WTC11 (cell line): Measurements from ENCODE around the gene PTGER3. TPM values are rescaled to one million over a fixed set of nuclear protein-coding genes. Genes with fewer than 3 reads are reported as not detected.

ENCODE experiments used
- ATAC-seq: fragments of 200-7000 bp; cut with Tn5 transposase; 2 replicates; pipeline ENCODE4 v1.10.0; 2021; ENCODE audit warnings: mild to moderate bottlenecking, moderate library complexity
- CTCF ChIA-PET: fragments of 300-600 bp; sonication (Branson Sonifier 250); formaldehyde crosslinking; loops from one replicate; lab custom pipeline; 2021; ENCODE audit warnings: antibody characterized with exemption; lab: Charles Lee
- POLR2A ChIA-PET: fragments of 350-600 bp; sonication (Branson Sonifier 250); formaldehyde crosslinking; loops from one replicate; lab custom pipeline; 2021; ENCODE audit warnings: antibody characterized with exemption; lab: Charles Lee
- DNase-seq: peaks from one replicate; pipeline ENCODE4 v3.0.0; 2021; ENCODE audit warnings: low spot score
- H3K27ac Mint-ChIP-seq: 2 replicates; pipeline ENCODE4 v1.8.0; 2021; ENCODE audit warnings: mixed read lengths
- H3K27me3 Mint-ChIP-seq: 2 replicates; pipeline ENCODE4 v1.8.0; 2021; ENCODE audit warnings: low read depth, mild to moderate bottlenecking, moderate library complexity, mixed read lengths
- H3K36me3 Mint-ChIP-seq: 2 replicates; pipeline ENCODE4 v1.8.0; 2021; ENCODE audit warnings: mixed read lengths
- H3K4me1 Mint-ChIP-seq: 2 replicates; pipeline ENCODE4 v1.8.0; 2022; ENCODE audit warnings: mixed read lengths
- H3K4me3 Mint-ChIP-seq: 2 replicates; pipeline ENCODE4 v1.8.0; 2021; ENCODE audit warnings: mild to moderate bottlenecking, moderate library complexity, mixed read lengths
- H3K9me3 Mint-ChIP-seq: 2 replicates; pipeline ENCODE4 v1.8.0; 2021; ENCODE audit warnings: mixed read lengths
- KAT7 ChIP-seq: sonication (generic); formaldehyde crosslinking; IDR thresholded peaks from 2 replicates; pipeline ENCODE4 v1.8.1; 2023; ENCODE audit warnings: missing genetic modification reagents, mild to moderate bottlenecking, borderline replicate concordance
- PRDM15 ChIP-seq: sonication (generic); formaldehyde crosslinking; IDR thresholded peaks from 2 replicates; pipeline ENCODE4 v1.8.0; 2022; ENCODE audit warnings: missing genetic modification reagents
- TCF7 ChIP-seq: sonication (generic); formaldehyde crosslinking; IDR thresholded peaks from 2 replicates; pipeline ENCODE4 v1.8.0; 2022; ENCODE audit warnings: mild to moderate bottlenecking, low read depth, missing genetic modification reagents, moderate library complexity
- ZBTB21 ChIP-seq: sonication (generic); formaldehyde crosslinking; IDR thresholded peaks from 2 replicates; pipeline ENCODE4 v1.8.1; 2023; ENCODE audit warnings: mild to moderate bottlenecking, missing genetic modification reagents, borderline replicate concordance
- ZNF219 ChIP-seq: sonication (generic); formaldehyde crosslinking; IDR thresholded peaks from 2 replicates; pipeline ENCODE4 v1.8.0; 2023; ENCODE audit warnings: missing genetic modification reagents, mild to moderate bottlenecking, borderline replicate concordance
- ZNF416 ChIP-seq: fragments of 250-450 bp; sonication (Bioruptor Pico); IDR thresholded peaks from 2 replicates; pipeline ENCODE4 v1.9.0; 2021; ENCODE audit warnings: mild to moderate bottlenecking, inconsistent platforms
- ZNF532 ChIP-seq: fragments of 250-450 bp; sonication (Bioruptor Pico); IDR thresholded peaks from 2 replicates; pipeline ENCODE4 v1.9.0; 2021; ENCODE audit warnings: mild to moderate bottlenecking, borderline replicate concordance
- total RNA-seq: library from RNA; stranded (reverse); gene quantifications from 3 replicates; pipeline ENCODE4 v1.2.3, GENCODE V29; 2021
- TF ChIP-seq, protein P1 (sequence below): sonication (generic); formaldehyde crosslinking; IDR thresholded peaks from 2 replicates; pipeline ENCODE4 v1.8.0; 2022; ENCODE audit warnings: mild to moderate bottlenecking, missing genetic modification reagents
- TF ChIP-seq, protein P2 (sequence below): fragments of 200-600 bp; IDR thresholded peaks from 2 replicates; pipeline ENCODE4 v1.8.0; 2022; ENCODE audit warnings: antibody characterized with exemption

The PTGER3 gene
- total RNA-seq, 1 experiment from 2014 or later = 0.50 TPM

DNA sequence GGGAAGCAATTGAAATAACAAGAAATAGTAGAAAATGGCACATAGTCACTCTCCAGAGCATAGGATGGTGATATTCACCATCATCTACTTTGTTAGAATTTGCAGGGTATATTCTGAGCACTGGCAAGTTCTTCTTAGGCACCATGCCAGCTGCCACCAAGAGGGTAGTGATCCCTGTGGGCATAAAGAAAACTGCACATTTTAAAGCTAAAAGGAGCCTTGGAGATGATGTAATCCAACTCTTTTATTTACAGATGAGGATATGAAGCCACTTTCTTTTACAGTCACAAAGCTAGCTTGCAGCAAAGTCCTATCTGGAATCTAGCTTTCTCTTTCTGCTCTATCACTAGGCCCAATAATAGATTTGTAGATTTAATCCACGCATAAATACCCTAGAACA is 69.0 kb downstream of the PTGER3 start (continued):
- TF ChIP-seq KAT7 (CRISPR knock-in tag) (no peak), PRDM15 (no peak)
- TF ChIP-seq, all 79 proteins: peak for 0

DNA sequence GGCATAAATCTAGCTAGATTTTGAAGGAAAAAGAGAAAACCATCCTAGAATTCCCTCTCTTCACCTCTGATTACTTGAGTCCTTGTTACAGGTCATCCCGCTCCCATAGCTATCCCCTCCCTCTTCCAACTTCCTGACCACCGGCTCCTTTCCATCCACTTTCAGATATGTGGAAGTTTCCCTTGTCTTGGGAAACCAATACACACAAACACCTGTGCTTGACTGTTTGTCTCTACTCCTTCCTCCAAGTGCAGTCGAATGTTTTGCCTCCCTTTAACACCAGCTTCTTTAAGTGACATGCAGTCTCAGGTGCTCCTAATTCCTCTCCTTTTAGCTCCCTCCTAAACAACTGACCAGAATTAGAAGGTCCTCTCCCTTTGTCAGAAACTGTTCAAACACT is 70.0 kb downstream of the PTGER3 start:
- ChIA-PET CTCF (interaction anchor here (1.7 kb wide), 1 partner anchor 12 kb away, joined by 8 read pairs; no protein-coding TSS in a partner anchor), POLR2A (no interaction called here)
- no peaks in the 10 kb centered on the region for H3K4me1 Mint-ChIP-seq
- TF ChIP-seq ZBTB21 = no peak
- TF ChIP-seq, protein P1, sequence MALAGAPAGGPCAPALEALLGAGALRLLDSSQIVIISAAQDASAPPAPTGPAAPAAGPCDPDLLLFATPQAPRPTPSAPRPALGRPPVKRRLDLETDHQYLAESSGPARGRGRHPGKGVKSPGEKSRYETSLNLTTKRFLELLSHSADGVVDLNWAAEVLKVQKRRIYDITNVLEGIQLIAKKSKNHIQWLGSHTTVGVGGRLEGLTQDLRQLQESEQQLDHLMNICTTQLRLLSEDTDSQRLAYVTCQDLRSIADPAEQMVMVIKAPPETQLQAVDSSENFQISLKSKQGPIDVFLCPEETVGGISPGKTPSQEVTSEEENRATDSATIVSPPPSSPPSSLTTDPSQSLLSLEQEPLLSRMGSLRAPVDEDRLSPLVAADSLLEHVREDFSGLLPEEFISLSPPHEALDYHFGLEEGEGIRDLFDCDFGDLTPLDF (CRISPR knock-in tag) = no peak
- TF ChIP-seq, protein P2, sequence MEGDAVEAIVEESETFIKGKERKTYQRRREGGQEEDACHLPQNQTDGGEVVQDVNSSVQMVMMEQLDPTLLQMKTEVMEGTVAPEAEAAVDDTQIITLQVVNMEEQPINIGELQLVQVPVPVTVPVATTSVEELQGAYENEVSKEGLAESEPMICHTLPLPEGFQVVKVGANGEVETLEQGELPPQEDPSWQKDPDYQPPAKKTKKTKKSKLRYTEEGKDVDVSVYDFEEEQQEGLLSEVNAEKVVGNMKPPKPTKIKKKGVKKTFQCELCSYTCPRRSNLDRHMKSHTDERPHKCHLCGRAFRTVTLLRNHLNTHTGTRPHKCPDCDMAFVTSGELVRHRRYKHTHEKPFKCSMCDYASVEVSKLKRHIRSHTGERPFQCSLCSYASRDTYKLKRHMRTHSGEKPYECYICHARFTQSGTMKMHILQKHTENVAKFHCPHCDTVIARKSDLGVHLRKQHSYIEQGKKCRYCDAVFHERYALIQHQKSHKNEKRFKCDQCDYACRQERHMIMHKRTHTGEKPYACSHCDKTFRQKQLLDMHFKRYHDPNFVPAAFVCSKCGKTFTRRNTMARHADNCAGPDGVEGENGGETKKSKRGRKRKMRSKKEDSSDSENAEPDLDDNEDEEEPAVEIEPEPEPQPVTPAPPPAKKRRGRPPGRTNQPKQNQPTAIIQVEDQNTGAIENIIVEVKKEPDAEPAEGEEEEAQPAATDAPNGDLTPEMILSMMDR = no peak
- TF ChIP-seq ZNF532 (CRISPR knock-in tag) = no peak
- no peak overlapping the region for H3K4me3 Mint-ChIP-seq
- DNase-seq (no peak), ATAC-seq (no peak)
- no peaks in the 10 kb centered on the region for H3K9me3 Mint-ChIP-seq
- H3K27me3 Mint-ChIP-seq = no peaks in the 10 kb centered on the region
- H3K27ac Mint-ChIP-seq = no peak overlapping the region
- H3K36me3 Mint-ChIP-seq = no peaks in the 10 kb centered on the region

GRCh38 chr1:70977041-70977440 is 70.6 kb downstream of the PTGER3 start:
- H3K36me3 Mint-ChIP-seq = no peaks in the 10 kb centered on the region

More at GRCh38 chr1:70977041-70977440, 70.6 kb downstream of the PTGER3 start:
- CTCF ChIA-PET = interaction anchor here (1.7 kb wide), 1 partner anchor 11 kb away, joined by 8 read pairs; no protein-coding TSS in a partner anchor
- Mint-ChIP-seq H3K27ac (no peak overlapping the region), H3K4me1 (no peaks in the 10 kb centered on the region), H3K9me3 (no peaks in the 10 kb centered on the region), H3K27me3 (no peaks in the 10 kb centered on the region)
- no peak for ATAC-seq
- DNase-seq = no peak
- POLR2A ChIA-PET = no interaction called here
- TF ChIP-seq PRDM15 (no peak), ZNF219 (CRISPR knock-in tag) (no peak), ZNF416 (CRISPR knock-in tag) (no peak), TCF7 (CRISPR knock-in tag) (no peak)
- TF ChIP-seq, all 79 proteins: peak for 0
- H3K4me3 Mint-ChIP-seq = no peak overlapping the region
